ENCODE measurements around the gene FARS2.

GRCh38 chr6:5747379-5747778 is 486.1 kb downstream of the FARS2 start:
- no peak for TF ChIP-seq CTCF (IDR thresholded peaks at IDR 0.05)
- no peak for TF ChIP-seq POLR2AphosphoS5 (IDR thresholded peaks at IDR 0.05)
- TF ChIP-seq POLR2A (IDR thresholded peaks at IDR 0.05): no peak
- no peak for TF ChIP-seq EP300 (IDR thresholded peaks at IDR 0.05; ENCODE audit: low read depth)

Measured in transverse colon (tissue), 4 donors.